Gastrocnemius medialis (tissue), 4 donors: ENCODE data around the gene PROZ.

Source experiments
- POLR2A ChIP-seq, 2 donors: fragments of 450-650 bp; IDR thresholded peaks; one replicate each; pipeline ENCODE4 v1.6.1; 2017; ENCODE audit warnings: antibody characterized with exemption in 2 of 2, mild to moderate bottlenecking in 2 of 2, moderate library complexity in 2 of 2
- TF ChIP-seq, protein P1 (sequence below), 5 experiments: fragments of 450-650 bp in 3 of 5; fragments of 200-600 bp in 2 of 5; sonication (generic) in 2 of 5; IDR thresholded peaks in 4 of 5; conservative IDR thresholded peaks in 1 of 5; 1 replicate in 4 of 5; 2 replicates in 1 of 5; pipeline ENCODE4 v1.5.1; 2016 to 2019; ENCODE audit warnings: antibody characterized with exemption in 5 of 5, mild to moderate bottlenecking in 3 of 5, moderate library complexity in 3 of 5

DNA sequence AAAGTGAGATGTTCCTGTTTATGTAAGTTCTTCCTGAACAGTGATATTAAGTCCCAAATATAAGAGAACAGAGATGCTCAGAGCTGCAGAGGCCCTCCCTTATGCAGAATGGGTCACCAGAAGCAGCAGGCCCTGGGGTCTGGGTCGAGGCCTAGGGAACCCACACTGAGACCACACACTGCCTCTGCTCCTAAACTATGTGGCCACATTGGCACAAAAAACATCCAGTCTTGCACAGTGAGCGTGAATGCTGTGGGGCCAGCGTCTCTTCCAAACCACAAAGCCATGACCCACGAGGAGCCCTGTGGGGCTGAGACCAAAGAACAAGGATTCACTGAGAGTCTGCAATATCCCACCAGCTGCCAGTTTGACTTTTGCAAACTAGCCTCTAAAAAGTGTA, 23.6 kb downstream of the PROZ start:
- TF ChIP-seq, protein P1, sequence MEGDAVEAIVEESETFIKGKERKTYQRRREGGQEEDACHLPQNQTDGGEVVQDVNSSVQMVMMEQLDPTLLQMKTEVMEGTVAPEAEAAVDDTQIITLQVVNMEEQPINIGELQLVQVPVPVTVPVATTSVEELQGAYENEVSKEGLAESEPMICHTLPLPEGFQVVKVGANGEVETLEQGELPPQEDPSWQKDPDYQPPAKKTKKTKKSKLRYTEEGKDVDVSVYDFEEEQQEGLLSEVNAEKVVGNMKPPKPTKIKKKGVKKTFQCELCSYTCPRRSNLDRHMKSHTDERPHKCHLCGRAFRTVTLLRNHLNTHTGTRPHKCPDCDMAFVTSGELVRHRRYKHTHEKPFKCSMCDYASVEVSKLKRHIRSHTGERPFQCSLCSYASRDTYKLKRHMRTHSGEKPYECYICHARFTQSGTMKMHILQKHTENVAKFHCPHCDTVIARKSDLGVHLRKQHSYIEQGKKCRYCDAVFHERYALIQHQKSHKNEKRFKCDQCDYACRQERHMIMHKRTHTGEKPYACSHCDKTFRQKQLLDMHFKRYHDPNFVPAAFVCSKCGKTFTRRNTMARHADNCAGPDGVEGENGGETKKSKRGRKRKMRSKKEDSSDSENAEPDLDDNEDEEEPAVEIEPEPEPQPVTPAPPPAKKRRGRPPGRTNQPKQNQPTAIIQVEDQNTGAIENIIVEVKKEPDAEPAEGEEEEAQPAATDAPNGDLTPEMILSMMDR (IDR thresholded peaks at IDR 0.05 in 4 of 5, conservative IDR thresholded peaks at IDR 0.05 in 1 of 5) = no peak
- TF ChIP-seq POLR2A (IDR thresholded peaks at IDR 0.05) = no peak
